H54 (cell line): Measurements from ENCODE around the gene NID1.
"Not testable (repeated sequence)": the region's sequence is repeated elsewhere in the genome, so short reads cannot be mapped to it uniquely, and the experiment has no call there.

Source experiments
- DNase-seq: peaks from one replicate; pipeline ENCODE4 v3.0.0; 2011; ENCODE audit warnings: low spot score, mixed read lengths; ENCODE audit not compliant: insufficient read length
- FAIRE-seq: peaks from 3 replicates; lab custom pipeline; 2011; peaks lifted over from hg19 to GRCh38; lab: Jason Lieb, UNC
- POLR2A ChIP-seq: IDR thresholded peaks from 2 replicates; pipeline ENCODE4 v1.6.1; 2011; ENCODE audit warnings: low read depth, mild to moderate bottlenecking, low read length

Gene NID1

DNA sequence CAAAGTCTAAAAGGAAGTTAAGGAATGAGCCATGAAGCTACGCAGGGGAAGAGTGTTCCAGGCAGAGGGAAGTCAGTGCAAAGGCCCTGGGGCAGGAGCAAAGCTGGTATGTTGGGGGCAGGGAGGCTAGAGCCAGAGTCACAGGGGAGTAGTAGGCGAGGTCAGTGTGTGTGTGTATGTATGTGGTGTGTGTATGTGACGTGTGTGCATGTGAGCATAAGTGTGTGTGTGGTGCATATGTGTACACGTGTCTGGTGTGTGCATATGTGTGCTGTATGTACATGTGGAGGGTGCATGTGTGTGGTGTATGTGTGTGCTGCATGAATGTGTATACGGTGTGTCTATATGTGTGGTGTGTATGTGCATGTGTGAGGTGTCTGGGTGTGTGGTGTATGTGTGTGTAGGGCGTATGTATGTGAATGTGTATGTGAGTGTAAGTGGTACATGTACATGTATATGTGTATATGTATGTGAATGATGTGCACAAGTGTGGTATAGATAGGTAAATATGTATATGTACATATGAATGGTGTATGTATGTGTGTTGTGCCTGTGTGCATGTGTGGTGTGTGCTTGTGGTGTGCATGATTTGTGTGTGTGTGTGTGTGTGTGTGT, 20.8 kb upstream of the NID1 start:
- no peak for FAIRE-seq
- no peak for DNase-seq
- no peak for TF ChIP-seq POLR2A

DNA sequence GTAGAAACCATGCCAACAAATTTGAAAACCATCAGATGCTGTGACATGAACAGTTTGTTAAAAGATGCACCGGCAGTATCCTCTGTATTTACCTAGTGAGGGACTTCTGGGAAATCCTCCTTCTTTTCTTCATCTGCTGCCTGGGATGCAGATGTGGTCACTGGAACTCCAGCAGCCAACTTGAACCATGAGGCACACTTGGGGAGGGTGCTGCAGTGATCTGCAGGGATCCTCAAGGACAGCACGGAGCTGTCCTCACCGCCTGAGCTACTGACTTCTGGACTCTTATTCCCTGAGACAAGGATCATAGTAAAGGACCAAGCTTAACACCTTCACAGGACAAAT, 19.5 kb upstream of the NID1 start:
- no peak for DNase-seq
- no peak for FAIRE-seq
- no peak for TF ChIP-seq POLR2A

DNA sequence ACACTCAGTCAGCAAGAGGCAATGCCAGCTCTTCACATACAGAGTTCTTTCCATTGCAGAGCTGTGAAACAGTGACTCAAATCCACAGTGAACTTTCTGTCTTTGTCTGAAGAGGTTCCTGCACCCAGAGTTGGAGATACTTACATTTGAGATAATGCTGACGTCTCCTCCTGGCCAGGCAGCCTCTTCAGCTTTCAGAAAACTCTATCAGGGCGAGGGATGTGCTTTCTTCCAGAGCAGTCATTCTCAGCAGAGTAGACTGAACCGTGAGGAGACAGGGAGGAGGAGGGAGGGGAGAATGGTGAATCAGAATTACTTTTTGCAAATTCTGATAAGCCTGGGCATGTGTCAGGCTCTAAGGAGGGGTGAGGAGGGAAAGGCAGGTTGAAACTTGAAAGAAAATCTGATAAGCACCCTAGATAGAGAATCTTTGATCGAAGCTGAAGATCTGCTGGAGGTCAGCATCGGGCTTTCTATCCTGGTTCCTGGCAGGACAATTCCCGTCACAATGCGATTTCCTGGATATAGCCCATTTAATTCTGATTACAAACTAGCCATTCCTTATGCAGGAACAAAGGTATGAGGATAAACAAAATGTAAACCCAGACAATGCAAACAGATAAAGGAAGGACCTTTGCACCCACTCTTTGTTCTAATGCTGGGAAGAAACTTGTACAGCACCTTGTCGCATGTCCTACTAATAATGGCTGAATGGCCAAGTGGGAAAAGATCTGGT, 18.9 kb upstream of the NID1 start:
- no peak for TF ChIP-seq POLR2A
- DNase-seq (no peak), FAIRE-seq (no peak)

DNA sequence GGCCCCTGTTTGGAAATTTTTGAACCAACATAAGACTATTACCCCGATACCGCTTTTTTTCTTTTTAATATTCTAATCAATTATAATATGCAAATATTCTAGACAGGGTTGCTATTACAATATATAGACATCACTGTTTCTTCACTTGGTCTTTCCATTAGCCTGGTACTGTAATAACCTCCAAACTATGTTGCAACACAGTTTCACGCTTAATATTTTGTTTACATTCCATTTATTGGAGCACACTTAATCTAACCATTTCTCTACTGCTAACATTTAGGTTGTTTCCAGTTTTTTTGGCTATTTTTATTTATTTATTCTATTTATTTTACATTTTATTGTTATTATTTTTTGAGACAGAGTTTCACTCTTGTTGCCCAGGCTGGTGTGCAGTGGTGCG, 17.6 kb upstream of the NID1 start:
- DNase-seq (no peak), FAIRE-seq (no peak)
- TF ChIP-seq POLR2A: no peak

DNA sequence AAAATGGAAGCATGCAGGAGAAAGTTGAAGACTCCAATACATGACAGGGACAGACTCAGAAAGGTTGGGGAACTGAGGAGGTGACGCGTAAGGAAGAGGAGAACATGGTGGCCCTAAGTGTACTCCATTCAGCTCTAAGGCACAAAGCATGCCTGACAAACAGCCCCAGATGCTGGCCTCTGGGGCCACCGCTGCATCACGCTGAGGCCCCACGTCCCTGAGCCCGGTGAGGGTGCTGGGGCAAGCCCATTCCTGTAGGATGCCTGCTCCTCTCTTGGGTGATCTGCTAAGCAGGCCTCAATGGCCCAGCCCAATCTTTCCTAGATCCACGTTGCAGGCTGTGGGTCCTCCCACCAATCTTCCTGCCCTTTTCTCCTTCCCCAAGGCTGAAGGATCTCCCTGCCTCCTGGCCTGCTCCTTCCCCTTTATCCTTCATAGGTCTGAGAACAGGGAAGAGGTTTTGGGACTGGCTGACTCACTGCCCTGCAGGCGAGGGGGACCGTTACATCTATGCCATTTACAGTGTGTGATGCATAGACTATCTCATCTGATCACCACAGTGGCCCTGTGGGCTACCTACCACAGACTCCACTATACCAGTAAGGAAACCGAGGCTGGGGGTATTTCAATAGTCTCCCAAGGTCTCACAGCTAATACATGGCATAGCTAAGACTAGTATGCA, 16.8 kb upstream of the NID1 start:
- TF ChIP-seq POLR2A: no peak
- FAIRE-seq: no peak

DNA sequence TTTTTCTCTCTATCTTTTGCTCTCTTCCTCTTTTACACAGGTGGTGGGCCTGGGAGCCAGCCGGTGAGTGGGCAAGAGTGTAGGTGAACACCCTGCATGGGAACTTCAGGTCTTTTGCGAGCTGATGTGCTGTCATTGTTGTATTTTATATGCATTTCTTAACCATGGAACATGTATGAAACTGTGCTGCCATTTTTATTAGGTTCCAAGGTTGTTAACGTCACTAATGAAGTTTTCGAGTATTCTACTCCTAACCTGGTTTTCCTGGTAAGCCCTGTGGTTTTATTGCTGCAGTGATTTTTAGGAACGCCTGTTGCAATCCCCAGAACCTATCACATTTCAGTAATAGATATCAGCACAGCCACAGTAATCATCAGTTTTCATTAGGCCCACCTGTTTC, 14.8 kb upstream of the NID1 start:
- no peak for TF ChIP-seq POLR2A
- no peak for FAIRE-seq
- DNase-seq: no peak

More for the DNA sequence above, 16.8 kb upstream of the NID1 start:
- DNase-seq: no peak

DNA sequence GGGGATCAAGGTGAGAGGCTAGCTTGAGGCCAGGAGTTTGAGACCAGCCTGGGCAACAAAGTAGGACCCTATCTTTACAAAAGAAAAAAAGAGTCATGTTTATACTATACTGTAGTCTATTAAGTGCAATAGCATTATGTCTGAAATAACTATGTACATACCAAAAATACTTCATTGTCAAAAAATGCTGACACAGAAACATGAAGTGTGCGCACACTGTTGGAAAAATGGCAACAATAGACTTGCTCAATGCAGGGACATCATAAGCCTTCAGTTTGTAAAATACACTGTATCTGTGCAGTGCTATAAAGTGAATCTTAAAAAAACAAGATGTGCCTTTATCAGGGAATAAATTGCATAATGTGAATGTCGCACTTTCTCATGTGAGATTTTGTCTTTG, 14.1 kb upstream of the NID1 start:
- no peak for FAIRE-seq
- no peak for DNase-seq
- TF ChIP-seq POLR2A: no peak

DNA sequence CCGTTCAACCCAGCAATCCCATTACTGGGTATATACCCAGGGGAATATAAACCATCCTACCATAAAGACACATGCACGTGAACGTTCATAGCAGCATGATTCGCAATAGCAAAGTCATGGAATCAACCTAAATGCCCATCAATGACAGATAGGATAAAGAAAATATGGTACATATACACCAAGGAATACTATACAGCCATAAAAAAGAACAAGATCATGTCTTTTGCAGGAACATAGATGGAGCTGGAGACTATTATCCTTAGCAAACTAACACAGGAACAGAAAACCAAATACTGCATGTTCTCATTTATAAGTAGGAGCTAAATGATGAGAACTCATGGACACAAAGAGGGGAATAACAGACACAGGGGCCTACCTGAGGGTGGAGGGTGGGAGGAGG, 13.2 kb upstream of the NID1 start:
- DNase-seq, FAIRE-seq: not testable (repeated sequence)

DNA sequence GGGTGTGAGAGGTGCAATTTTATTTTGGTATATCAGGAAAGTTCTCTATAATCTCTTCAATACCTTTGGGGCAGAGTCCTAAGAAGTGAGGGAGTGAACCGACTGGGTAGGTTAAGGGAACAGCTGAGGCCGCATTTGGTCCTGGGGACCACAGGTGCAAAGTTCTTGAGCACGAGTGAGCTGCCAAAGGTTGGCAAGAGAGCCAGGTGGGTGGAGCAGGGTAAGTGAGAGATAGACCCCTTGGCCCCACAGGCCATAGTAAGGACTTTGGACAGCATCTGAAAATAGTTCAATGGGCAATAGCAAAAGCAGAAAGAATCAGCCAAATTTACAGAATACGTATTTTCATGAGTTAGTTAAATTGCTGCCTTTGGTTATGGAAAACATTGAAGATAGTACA, 11.0 kb upstream of the NID1 start:
- DNase-seq (no peak), FAIRE-seq (no peak)
- TF ChIP-seq POLR2A: no peak

DNA sequence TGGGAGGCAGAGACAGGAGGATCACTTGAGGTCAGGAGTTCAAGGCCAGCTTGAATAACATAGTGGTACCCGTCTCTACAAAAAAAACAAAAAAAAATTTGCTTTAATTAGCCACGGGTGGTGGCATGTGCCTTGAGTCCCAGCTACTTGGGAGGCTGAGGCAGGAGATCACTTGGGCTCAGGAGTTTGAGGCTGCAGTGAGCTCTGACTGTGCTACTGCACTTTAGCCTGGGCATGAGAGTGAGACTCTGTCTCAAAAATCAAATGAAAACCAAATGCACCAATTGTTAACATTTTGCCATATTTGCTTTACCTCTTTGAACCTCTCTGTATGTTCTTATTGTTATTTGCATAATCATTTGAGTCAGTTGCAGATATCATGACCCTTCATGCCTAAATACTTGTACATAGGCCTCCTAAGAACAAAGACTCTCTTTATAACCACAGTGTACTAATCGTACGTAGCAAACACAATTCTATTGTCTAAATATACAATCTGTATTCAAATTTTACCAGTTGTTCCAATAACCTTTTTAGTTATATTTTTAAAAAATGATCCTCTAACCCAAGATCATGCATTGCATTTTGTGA, 8.5 kb upstream of the NID1 start:
- FAIRE-seq: no peak
- no peak for DNase-seq
- no peak for TF ChIP-seq POLR2A

DNA sequence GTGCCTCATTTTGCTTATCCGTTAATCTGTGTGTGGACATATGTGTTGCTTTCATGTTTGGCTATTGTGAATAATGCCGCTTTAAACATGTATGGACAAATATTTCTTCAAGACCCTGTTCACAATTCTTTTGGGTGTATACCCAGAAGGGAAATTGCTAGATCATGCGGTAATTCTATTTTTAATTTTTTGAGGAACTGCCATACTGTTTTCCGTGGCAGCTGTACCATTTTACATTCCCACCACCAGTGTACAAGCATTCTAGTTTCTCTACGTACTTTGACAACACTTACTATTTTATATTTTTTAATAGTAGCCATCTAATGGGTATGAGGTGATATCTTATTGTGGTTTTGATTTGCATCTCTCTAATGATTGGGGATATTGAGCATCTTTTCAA, 7.1 kb upstream of the NID1 start:
- DNase-seq: no peak
- no peak for FAIRE-seq
- no peak for TF ChIP-seq POLR2A

DNA sequence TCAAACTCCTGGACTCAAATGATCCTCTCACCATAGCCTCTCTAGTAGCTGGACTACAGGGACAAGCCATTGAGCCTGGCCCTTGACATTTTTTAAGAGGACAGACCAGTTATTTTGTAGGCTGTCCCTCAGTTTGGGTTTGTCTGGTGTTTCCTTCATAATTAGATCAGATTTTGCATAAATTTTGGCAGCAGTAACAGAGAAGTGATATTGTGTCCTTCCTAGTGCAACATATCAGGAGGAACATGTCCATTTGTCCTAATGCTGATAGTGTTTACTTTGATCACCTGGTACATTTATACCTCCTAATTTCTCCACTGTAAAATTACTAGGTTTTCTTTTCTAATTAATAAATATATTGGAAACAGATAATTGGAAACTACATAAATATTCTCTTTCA, 5.9 kb upstream of the NID1 start:
- FAIRE-seq: no peak
- DNase-seq: no peak
- TF ChIP-seq POLR2A: no peak

DNA sequence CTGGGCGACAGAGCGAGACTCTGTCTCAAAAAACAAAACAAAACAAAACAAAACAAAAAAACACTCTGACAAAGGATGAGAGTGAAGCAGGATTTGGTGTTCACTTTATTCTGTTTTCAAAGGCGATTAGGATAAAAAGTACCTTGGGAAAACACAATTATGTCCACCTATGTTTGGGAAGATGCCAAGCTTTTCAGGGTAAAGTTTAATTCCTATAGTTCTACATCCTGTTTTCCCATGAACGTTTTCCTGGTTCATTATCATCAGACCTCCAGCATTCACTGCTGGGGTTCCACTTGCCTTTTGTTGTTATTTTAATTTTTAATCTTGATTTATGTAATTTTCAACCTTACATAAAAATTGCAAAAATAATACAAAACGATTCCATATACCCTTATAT, 4.9 kb upstream of the NID1 start:
- FAIRE-seq: no peak
- no peak for DNase-seq
- TF ChIP-seq POLR2A: no peak

DNA sequence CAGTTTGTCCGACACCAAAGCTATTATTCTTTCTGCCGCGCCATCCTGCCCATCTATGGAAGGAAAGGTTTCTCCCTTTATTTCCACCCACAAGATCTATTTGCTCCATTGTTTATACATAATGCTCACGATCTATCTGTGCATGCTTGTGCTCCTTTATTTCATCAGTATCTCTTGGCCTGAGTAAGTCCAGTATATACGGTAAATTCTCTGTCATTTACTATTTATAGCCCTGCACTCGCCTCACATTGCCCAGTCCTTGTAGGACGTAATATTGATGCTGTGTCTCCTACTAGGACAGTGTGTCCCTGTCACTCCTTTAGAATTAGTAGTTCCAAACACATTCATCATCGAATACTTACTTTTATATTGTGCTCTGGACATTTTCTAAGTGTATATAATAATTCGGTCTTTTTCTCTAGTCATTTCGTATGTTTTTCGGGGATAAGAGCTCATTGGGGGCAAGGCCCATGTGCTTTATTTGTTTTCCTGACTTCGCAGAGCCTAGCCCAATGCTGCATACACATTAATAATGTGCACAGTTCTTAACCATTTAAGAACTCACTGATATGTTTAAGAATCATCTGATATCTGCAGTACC, 3.1 kb upstream of the NID1 start:
- no peak for TF ChIP-seq POLR2A
- no peak for FAIRE-seq
- no peak for DNase-seq
